Panc1 (cell line): Measurements from ENCODE around the gene EPB41L4B.

Experiments used
- POLR2AphosphoS5 ChIP-seq: IDR thresholded peaks from 2 replicates; pipeline ENCODE4 v1.6.1; 2012; ENCODE audit warnings: mild to moderate bottlenecking, low read depth, low read length, moderate library complexity
- SIN3A ChIP-seq: IDR thresholded peaks from 2 replicates; pipeline ENCODE4 v1.6.1; 2012; ENCODE audit warnings: low read depth, mild to moderate bottlenecking, low read length, moderate library complexity, borderline replicate concordance; ENCODE audit not compliant: insufficient read depth
- TF ChIP-seq, protein P1 (sequence below): fragments of 450-650 bp; IDR thresholded peaks from 2 replicates; pipeline ENCODE4 v1.5.1; 2017; ENCODE audit warnings: mild to moderate bottlenecking

DNA sequence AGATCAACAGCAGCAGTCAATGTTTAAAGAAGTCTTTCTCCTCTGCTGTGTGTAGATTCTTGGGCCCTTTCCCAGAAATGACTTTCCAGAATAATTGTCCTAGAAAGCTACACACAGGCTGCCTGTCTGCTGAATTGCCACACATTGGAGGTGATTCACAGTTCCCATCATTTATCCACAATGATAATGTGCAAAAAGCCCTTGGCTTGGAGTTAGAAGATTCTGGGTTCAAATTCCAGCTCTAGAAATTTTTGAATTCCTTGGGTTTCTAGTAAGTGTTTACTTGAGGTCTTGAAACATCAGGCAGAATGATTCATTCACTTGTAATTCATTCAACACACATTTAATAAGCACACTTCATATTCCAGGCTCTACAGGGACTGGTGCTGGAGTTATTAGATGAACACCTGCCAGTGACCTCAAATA, 28.6 kb upstream of the EPB41L4B start:
- TF ChIP-seq, protein P1, sequence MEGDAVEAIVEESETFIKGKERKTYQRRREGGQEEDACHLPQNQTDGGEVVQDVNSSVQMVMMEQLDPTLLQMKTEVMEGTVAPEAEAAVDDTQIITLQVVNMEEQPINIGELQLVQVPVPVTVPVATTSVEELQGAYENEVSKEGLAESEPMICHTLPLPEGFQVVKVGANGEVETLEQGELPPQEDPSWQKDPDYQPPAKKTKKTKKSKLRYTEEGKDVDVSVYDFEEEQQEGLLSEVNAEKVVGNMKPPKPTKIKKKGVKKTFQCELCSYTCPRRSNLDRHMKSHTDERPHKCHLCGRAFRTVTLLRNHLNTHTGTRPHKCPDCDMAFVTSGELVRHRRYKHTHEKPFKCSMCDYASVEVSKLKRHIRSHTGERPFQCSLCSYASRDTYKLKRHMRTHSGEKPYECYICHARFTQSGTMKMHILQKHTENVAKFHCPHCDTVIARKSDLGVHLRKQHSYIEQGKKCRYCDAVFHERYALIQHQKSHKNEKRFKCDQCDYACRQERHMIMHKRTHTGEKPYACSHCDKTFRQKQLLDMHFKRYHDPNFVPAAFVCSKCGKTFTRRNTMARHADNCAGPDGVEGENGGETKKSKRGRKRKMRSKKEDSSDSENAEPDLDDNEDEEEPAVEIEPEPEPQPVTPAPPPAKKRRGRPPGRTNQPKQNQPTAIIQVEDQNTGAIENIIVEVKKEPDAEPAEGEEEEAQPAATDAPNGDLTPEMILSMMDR: no peak
- TF ChIP-seq POLR2AphosphoS5 (no peak), SIN3A (no peak)
